ENCODE measurements around the gene CNTNAP5.

Gene CNTNAP5

GRCh38 chr2:124369181-124369580 is 344.1 kb downstream of the CNTNAP5 start:
- H3K4me2 ChIP-seq (ENCODE audit: low read depth, low read length) = no peak overlapping the region

GRCh38 chr2:124380221-124380749 is 355.2 kb downstream of the CNTNAP5 start:
- Histone ChIP-seq H4K20me1 (ENCODE audit: insufficient read depth, low read length) (no peaks in the 10 kb centered on the region), H3K27me3 (replicated peaks; ENCODE audit: insufficient read depth, low read length) (no peaks in the 10 kb centered on the region), H3K4me2 (ENCODE audit: low read depth, low read length) (no peak overlapping the region), H2AFZ (ENCODE audit: low read length) (no peak overlapping the region), H3K36me3 (replicated peaks; ENCODE audit: insufficient read depth, low read length) (no peaks in the 10 kb centered on the region), H3K9me3 (replicated peaks; ENCODE audit: insufficient read depth, low read length) (no peaks in the 10 kb centered on the region), H3K27ac (ENCODE audit: low read length) (no peak overlapping the region), H3K79me2 (ENCODE audit: low read length) (no peaks in the 10 kb centered on the region), H3F3A (ENCODE audit: insufficient read depth, low read length) (no peaks in the 10 kb centered on the region), H3K4me3 (ENCODE audit: low read length) (no peak overlapping the region), H3K4me1 (ENCODE audit: low read length) (no peaks in the 10 kb centered on the region), H3K9me2 (replicated peaks; ENCODE audit: insufficient read depth, low read length) (no peaks in the 10 kb centered on the region), H3K9ac (ENCODE audit: low read length) (no peak overlapping the region)
- no peak for DNase-seq
- TF ChIP-seq EZH2phosphoT487 (IDR thresholded peaks at IDR 0.05; ENCODE audit: low read length) (no peak), EZH2 (optimal IDR thresholded peaks at IDR 0.05; ENCODE audit: low read depth, low read length) (no peak), CTCF (IDR thresholded peaks at IDR 0.05; ENCODE audit: low read length) (no peak)

More at GRCh38 chr2:124369181-124369580, 344.1 kb downstream of the CNTNAP5 start:
- Histone ChIP-seq H3K79me2 (ENCODE audit: low read length) (no peaks in the 10 kb centered on the region), H3K4me3 (ENCODE audit: low read length) (no peak overlapping the region), H2AFZ (ENCODE audit: low read length) (no peak overlapping the region), H3K36me3 (replicated peaks; ENCODE audit: insufficient read depth, low read length) (no peaks in the 10 kb centered on the region), H3F3A (ENCODE audit: insufficient read depth, low read length) (no peaks in the 10 kb centered on the region), H3K9me2 (replicated peaks; ENCODE audit: insufficient read depth, low read length) (no peaks in the 10 kb centered on the region), H3K4me1 (ENCODE audit: low read length) (no peaks in the 10 kb centered on the region), H3K9ac (ENCODE audit: low read length) (no peak overlapping the region), H3K9me3 (replicated peaks; ENCODE audit: insufficient read depth, low read length) (no peaks in the 10 kb centered on the region), H3K27me3 (replicated peaks; ENCODE audit: insufficient read depth, low read length) (no peaks in the 10 kb centered on the region), H3K27ac (ENCODE audit: low read length) (no peak overlapping the region), H4K20me1 (ENCODE audit: insufficient read depth, low read length) (no peaks in the 10 kb centered on the region)
- TF ChIP-seq EZH2 (optimal IDR thresholded peaks at IDR 0.05; ENCODE audit: low read depth, low read length) = no peak
- no peak for TF ChIP-seq EZH2phosphoT487 (IDR thresholded peaks at IDR 0.05; ENCODE audit: low read length)
- TF ChIP-seq CTCF (IDR thresholded peaks at IDR 0.05; ENCODE audit: low read length) = no peak
- DNase-seq = no peak

- Histone ChIP-seq H3K36me3 (replicated peaks; ENCODE audit: insufficient read depth, low read length) (no peaks in the 10 kb centered on the region), H3K79me2 (ENCODE audit: low read length) (no peaks in the 10 kb centered on the region), H3K9me2 (replicated peaks; ENCODE audit: insufficient read depth, low read length) (no peaks in the 10 kb centered on the region), H3K4me1 (ENCODE audit: low read length) (no peaks in the 10 kb centered on the region), H4K20me1 (ENCODE audit: insufficient read depth, low read length) (no peaks in the 10 kb centered on the region), H3K27ac (ENCODE audit: low read length) (no peak overlapping the region), H3K4me2 (ENCODE audit: low read depth, low read length) (no peak overlapping the region), H3K9ac (ENCODE audit: low read length) (no peak overlapping the region), H3F3A (ENCODE audit: insufficient read depth, low read length) (no peaks in the 10 kb centered on the region), H3K27me3 (replicated peaks; ENCODE audit: insufficient read depth, low read length) (no peaks in the 10 kb centered on the region), H2AFZ (ENCODE audit: low read length) (no peak overlapping the region), H3K4me3 (ENCODE audit: low read length) (no peak overlapping the region), H3K9me3 (replicated peaks; ENCODE audit: insufficient read depth, low read length) (no peaks in the 10 kb centered on the region)
- DNase-seq = no peak
- no peak for TF ChIP-seq CTCF (IDR thresholded peaks at IDR 0.05; ENCODE audit: low read length)
- TF ChIP-seq EZH2 (optimal IDR thresholded peaks at IDR 0.05; ENCODE audit: low read depth, low read length) = no peak
- no peak for TF ChIP-seq EZH2phosphoT487 (IDR thresholded peaks at IDR 0.05; ENCODE audit: low read length)
Observed at GRCh38 chr2:124382067-124382618, 357.1 kb downstream of the CNTNAP5 start.

All from MM.1S (cell line).